ENCODE results near the gene SMIM38. TPM values are rescaled to one million over a fixed set of nuclear protein-coding genes. Genes with fewer than 3 reads are reported as not detected.
A peak's percentile ranks its signal among the peaks of the same experiment; 100 is the strongest.

The SMIM38 gene
- 1.3 TPM for total RNA-seq
- polyA plus RNA-seq = under 1 TPM in 2 of 4 donors, not detected in 2; 0.07 to 0.11 TPM

DNA sequence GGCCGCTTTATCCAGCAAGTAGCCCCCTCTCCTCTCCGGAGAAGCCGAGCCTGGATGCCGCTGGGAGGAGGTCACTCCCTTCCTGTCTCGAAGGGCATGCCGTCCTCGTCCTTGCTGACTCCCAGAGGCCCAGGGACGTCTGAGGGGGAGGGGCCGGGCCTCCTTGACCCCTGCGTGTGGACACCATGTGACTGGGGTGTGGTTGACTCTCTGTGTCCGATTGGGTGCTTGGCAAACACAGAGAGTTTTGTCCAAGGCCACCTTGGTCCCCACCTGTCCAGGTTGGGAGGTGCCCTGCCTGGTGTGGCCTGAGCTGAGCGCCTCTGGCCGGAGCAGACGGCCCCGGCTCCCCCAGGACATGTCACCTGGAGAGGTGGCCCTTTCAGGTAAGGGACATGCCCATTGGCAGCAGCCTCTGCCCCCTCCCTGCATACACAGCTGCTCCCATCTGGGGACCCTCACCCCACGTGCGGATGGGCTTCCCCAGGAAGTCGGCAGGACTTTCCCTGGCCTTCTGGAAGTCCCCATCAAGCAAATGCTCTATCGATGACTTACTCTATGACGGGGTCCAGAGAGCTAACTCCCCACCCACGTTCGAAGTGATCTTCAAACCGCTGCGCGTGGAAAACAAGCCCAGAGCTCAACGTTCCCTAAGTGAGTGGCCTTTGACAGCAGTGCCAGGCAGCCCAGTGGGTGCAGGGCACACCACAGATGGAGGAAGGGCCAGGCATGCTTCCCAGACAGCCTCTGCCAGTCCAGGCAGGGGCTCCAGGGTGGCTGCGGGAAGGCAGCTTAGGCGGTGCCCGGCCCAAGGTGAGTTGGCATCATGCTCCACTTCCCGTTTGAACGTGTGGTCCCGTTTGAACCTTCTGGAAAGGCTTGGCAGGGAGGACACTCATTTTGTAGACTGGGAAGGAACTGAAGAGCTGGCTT, at the start of gene SMIM38:
Gene SMIM38 (plus strand): TSS at position 634 of the 933 bp plus-strand sequence. CDS start 1,912 bp downstream, outside the sequence.
- Histone ChIP-seq H3K27me3 (ENCODE audit: control insufficient read depth, insufficient read depth, low read length) (no peaks in the 10 kb centered on the region), H3K36me3 (ENCODE audit: control insufficient read depth, insufficient read depth, low read length) (no peaks in the 10 kb centered on the region), H3K4me3 (ENCODE audit: low read depth, low read length) (no peak within 1 kb of the TSS), H3K27ac (ENCODE audit: insufficient read depth, low read length, poor library complexity, severe bottlenecking) (no peak within 1 kb of the TSS), H3K4me1 (ENCODE audit: control insufficient read depth, insufficient read depth, low read length, poor library complexity, severe bottlenecking) (peaks cover 18% of the 10 kb centered on the region), H3K9me3 (ENCODE audit: control insufficient read depth in 2 of 2, low read length in 2 of 2) (no peaks in the 10 kb centered on the region)
- DNase-seq (no peak), ATAC-seq (ENCODE audit: low read depth in 2 of 2) (no peak)
- H3K4me3 Mint-ChIP-seq = peak within 1 kb of the TSS in 3 of 4 donors; percentile 33 to 56 (median 43)
- H3K36me3 Mint-ChIP-seq = peaks cover 3% of the 10 kb centered on the region
- no peaks in the 10 kb centered on the region for H3K9me3 Mint-ChIP-seq
- no peaks in the 10 kb centered on the region for H3K27me3 Mint-ChIP-seq
- H3K4me1 Mint-ChIP-seq = peaks cover 0 to 15% (median 2%) of the 10 kb centered on the region in 4 donors
- peak within 1 kb of the TSS in 2 of 3 donors; percentile 35 to 51 for H3K27ac Mint-ChIP-seq

DNA sequence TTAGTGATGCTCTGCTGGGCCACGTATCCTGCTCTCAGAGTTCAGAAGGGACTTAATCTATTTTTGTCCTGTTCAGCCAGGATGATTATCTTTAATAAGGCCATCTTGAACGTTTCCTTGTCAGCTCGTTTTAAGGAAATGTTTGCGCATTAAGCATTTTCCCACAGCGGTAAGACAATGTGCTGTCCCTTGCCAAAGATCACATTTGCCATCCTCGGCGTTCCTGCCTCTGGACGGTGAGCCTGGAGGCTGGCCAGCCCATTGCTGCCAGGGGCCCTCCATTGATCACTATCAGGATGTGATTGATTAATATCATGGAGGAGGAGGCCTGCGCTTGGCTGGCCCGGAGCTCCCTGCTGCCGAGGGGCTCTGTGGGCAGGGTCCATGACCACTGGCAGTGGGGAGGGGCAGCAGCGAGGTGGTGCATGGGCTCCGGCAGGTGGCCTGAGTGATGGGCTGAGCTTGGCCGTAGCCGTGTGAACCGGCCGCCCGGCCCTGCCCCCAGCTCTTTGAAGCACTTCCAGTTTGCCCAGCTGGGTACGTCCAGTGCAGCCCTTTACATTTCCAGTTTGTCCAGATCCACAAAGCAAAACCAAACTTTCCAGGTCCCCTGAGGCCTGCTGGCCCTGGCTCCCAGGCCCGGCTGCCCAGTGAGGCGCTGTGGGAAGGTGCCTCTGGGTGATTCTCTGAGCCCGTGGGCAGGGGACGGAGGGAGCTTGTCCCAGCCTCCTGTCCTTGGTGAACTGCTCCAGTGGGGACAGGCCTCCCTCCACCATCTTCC, 49.5 kb upstream of the SMIM38 start:
- H3K27me3 ChIP-seq (ENCODE audit: control insufficient read depth, insufficient read depth, low read length) = no peaks in the 10 kb centered on the region
- ATAC-seq (ENCODE audit: low read depth in 2 of 2) (no peak), DNase-seq (no peak)
- peaks cover 2 to 4% of the 10 kb centered on the region in 2 experiments for H3K9me3 ChIP-seq (ENCODE audit: control insufficient read depth in 2 of 2, low read length in 2 of 2)
- peaks cover 4% of the 10 kb centered on the region for H3K4me1 ChIP-seq (ENCODE audit: control insufficient read depth, insufficient read depth, low read length, poor library complexity, severe bottlenecking)
- no peaks in the 10 kb centered on the region for H3K36me3 ChIP-seq (ENCODE audit: control insufficient read depth, insufficient read depth, low read length)
- H3K36me3 Mint-ChIP-seq = peaks cover 9% of the 10 kb centered on the region
- H3K4me3 ChIP-seq (ENCODE audit: low read depth, low read length) = no peak overlapping the region
- H3K9me3 Mint-ChIP-seq = peaks cover 0 to 9% (median 2%) of the 10 kb centered on the region in 7 donors
- H3K4me1 Mint-ChIP-seq = peaks cover 0 to 10% (median 4%) of the 10 kb centered on the region in 4 donors
- no peaks in the 10 kb centered on the region for H3K27me3 Mint-ChIP-seq
- H3K4me3 Mint-ChIP-seq = no peak overlapping the region
- H3K27ac ChIP-seq (ENCODE audit: insufficient read depth, low read length, poor library complexity, severe bottlenecking) = no peak overlapping the region
- H3K27ac Mint-ChIP-seq = peak overlapping the region in 1 of 3 donors; percentile 72

- Histone ChIP-seq H3K4me3 (ENCODE audit: low read depth, low read length) (no peak overlapping the region), H3K4me1 (ENCODE audit: control insufficient read depth, insufficient read depth, low read length, poor library complexity, severe bottlenecking) (no peaks in the 10 kb centered on the region), H3K36me3 (ENCODE audit: control insufficient read depth, insufficient read depth, low read length) (no peaks in the 10 kb centered on the region), H3K9me3 (ENCODE audit: control insufficient read depth in 2 of 2, low read length in 2 of 2) (peaks cover 2 to 4% of the 10 kb centered on the region in 2 experiments), H3K27ac (ENCODE audit: insufficient read depth, low read length, poor library complexity, severe bottlenecking) (no peak overlapping the region), H3K27me3 (ENCODE audit: control insufficient read depth, insufficient read depth, low read length) (no peaks in the 10 kb centered on the region)
- H3K9me3 Mint-ChIP-seq = peaks cover 0 to 9% (median 4%) of the 10 kb centered on the region in 7 donors
- ATAC-seq (ENCODE audit: low read depth in 2 of 2) = no peak
- no peak overlapping the region for H3K4me3 Mint-ChIP-seq
- H3K27ac Mint-ChIP-seq = peak overlapping the region in 1 of 3 donors; percentile 72
- H3K4me1 Mint-ChIP-seq = peaks cover 0 to 7% (median 4%) of the 10 kb centered on the region in 4 donors
- DNase-seq = no peak
- peaks cover 9% of the 10 kb centered on the region for H3K36me3 Mint-ChIP-seq
- H3K27me3 Mint-ChIP-seq = no peaks in the 10 kb centered on the region
Observed at GRCh38 chr11:69107413-69107812, 48.3 kb upstream of the SMIM38 start.

DNA sequence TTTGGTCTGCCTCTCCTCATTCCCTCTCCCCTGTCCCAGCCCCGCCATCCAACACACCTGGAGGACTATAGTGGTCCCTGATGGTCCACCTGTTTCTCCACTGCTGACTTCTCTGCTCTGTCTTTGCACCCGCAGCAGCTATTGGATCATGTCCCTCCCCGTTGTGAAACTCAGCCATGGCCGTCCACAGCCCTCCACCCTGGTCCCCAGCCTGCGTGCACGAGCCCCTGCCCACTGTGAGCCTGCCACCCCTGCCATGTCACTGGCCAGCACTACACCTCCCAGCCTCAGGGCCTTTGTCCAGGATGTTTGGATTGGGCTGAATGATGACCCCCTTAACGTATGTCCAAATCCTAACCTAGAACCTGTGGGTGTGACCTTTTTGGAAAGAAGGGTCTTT, 47.7 kb upstream of the SMIM38 start:
- Mint-ChIP-seq H3K27ac (no peak overlapping the region), H3K4me1 (peaks cover 0 to 7% (median 4%) of the 10 kb centered on the region in 4 donors), H3K9me3 (peaks cover 0 to 9% (median 4%) of the 10 kb centered on the region in 7 donors), H3K4me3 (no peak overlapping the region), H3K36me3 (peaks cover 9% of the 10 kb centered on the region), H3K27me3 (no peaks in the 10 kb centered on the region)
- Histone ChIP-seq H3K27ac (ENCODE audit: insufficient read depth, low read length, poor library complexity, severe bottlenecking) (no peak overlapping the region), H3K4me1 (ENCODE audit: control insufficient read depth, insufficient read depth, low read length, poor library complexity, severe bottlenecking) (no peaks in the 10 kb centered on the region), H3K4me3 (ENCODE audit: low read depth, low read length) (no peak overlapping the region), H3K9me3 (ENCODE audit: control insufficient read depth in 2 of 2, low read length in 2 of 2) (peaks cover 2 to 4% of the 10 kb centered on the region in 2 experiments), H3K27me3 (ENCODE audit: control insufficient read depth, insufficient read depth, low read length) (no peaks in the 10 kb centered on the region), H3K36me3 (ENCODE audit: control insufficient read depth, insufficient read depth, low read length) (no peaks in the 10 kb centered on the region)
- ATAC-seq (ENCODE audit: low read depth in 2 of 2) = no peak
- no peak for DNase-seq

GRCh38 chr11:69108559-69108958, 47.2 kb upstream of the SMIM38 start:
- Histone ChIP-seq H3K4me3 (ENCODE audit: low read depth, low read length) (no peak overlapping the region), H3K36me3 (ENCODE audit: control insufficient read depth, insufficient read depth, low read length) (no peaks in the 10 kb centered on the region), H3K4me1 (ENCODE audit: control insufficient read depth, insufficient read depth, low read length, poor library complexity, severe bottlenecking) (no peaks in the 10 kb centered on the region), H3K27ac (ENCODE audit: insufficient read depth, low read length, poor library complexity, severe bottlenecking) (no peak overlapping the region), H3K9me3 (ENCODE audit: control insufficient read depth in 2 of 2, low read length in 2 of 2) (peaks cover 2 to 4% of the 10 kb centered on the region in 2 experiments), H3K27me3 (ENCODE audit: control insufficient read depth, insufficient read depth, low read length) (no peaks in the 10 kb centered on the region)
- DNase-seq (no peak), ATAC-seq (ENCODE audit: low read depth in 2 of 2) (no peak)
- H3K4me3 Mint-ChIP-seq = no peak overlapping the region
- H3K36me3 Mint-ChIP-seq = peaks cover 9% of the 10 kb centered on the region
- peaks cover 0 to 9% (median 4%) of the 10 kb centered on the region in 4 donors for H3K4me1 Mint-ChIP-seq
- H3K9me3 Mint-ChIP-seq = peaks cover 0 to 9% (median 4%) of the 10 kb centered on the region in 7 donors
- H3K27ac Mint-ChIP-seq = no peak overlapping the region
- no peaks in the 10 kb centered on the region for H3K27me3 Mint-ChIP-seq

GRCh38 chr11:69109101-69109500, 46.6 kb upstream of the SMIM38 start:
- H3K36me3 Mint-ChIP-seq = peaks cover 9% of the 10 kb centered on the region
- peaks cover 0 to 9% (median 4%) of the 10 kb centered on the region in 7 donors for H3K9me3 Mint-ChIP-seq
- no peaks in the 10 kb centered on the region for H3K27me3 Mint-ChIP-seq
- no peak for DNase-seq
- H3K27me3 ChIP-seq (ENCODE audit: control insufficient read depth, insufficient read depth, low read length) = no peaks in the 10 kb centered on the region
- H3K4me3 Mint-ChIP-seq = no peak overlapping the region
- H3K36me3 ChIP-seq (ENCODE audit: control insufficient read depth, insufficient read depth, low read length) = no peaks in the 10 kb centered on the region
- peak overlapping the region in 1 of 3 donors; percentile 65 for H3K27ac Mint-ChIP-seq
- no peak overlapping the region for H3K27ac ChIP-seq (ENCODE audit: insufficient read depth, low read length, poor library complexity, severe bottlenecking)
- peaks cover 0 to 9% (median 4%) of the 10 kb centered on the region in 4 donors for H3K4me1 Mint-ChIP-seq
- H3K4me1 ChIP-seq (ENCODE audit: control insufficient read depth, insufficient read depth, low read length, poor library complexity, severe bottlenecking) = no peaks in the 10 kb centered on the region
- ATAC-seq (ENCODE audit: low read depth in 2 of 2) = no peak
- peaks cover 2 to 4% of the 10 kb centered on the region in 2 experiments for H3K9me3 ChIP-seq (ENCODE audit: control insufficient read depth in 2 of 2, low read length in 2 of 2)
- H3K4me3 ChIP-seq (ENCODE audit: low read depth, low read length) = no peak overlapping the region

DNA sequence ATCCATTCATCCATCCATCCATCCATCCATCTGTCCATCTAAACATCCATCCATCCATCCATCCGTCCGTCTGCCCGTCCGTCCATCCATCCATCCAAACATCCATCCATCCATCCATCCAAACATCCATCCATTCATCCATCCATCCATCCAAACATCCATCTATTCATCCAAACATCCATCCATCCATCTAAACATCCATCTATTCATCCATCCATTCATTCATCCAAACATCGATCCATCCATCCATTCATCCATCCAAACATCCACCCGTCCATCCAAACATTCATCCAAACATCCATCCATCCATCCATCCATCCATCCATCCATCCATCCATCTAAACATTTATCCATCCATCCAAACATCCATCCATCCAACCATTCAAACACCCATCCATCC, 45.3 kb upstream of the SMIM38 start:
- peak overlapping the region in 1 of 3 donors; percentile 20 for H3K27ac Mint-ChIP-seq
- DNase-seq = no peak

More for the DNA sequence above, 45.3 kb upstream of the SMIM38 start:
- Mint-ChIP-seq H3K4me1 (peaks cover 0 to 9% (median 4%) of the 10 kb centered on the region in 4 donors), H3K4me3 (no peak overlapping the region), H3K9me3 (peaks cover 0 to 9% (median 4%) of the 10 kb centered on the region in 7 donors), H3K27me3 (no peaks in the 10 kb centered on the region), H3K36me3 (peaks cover 9% of the 10 kb centered on the region)
- H3K27ac ChIP-seq (ENCODE audit: insufficient read depth, low read length, poor library complexity, severe bottlenecking) = no peak overlapping the region
- H3K4me1 ChIP-seq (ENCODE audit: control insufficient read depth, insufficient read depth, low read length, poor library complexity, severe bottlenecking) = no peaks in the 10 kb centered on the region
- no peak for ATAC-seq (ENCODE audit: low read depth in 2 of 2)
- peaks cover 2 to 4% of the 10 kb centered on the region in 2 experiments for H3K9me3 ChIP-seq (ENCODE audit: control insufficient read depth in 2 of 2, low read length in 2 of 2)
- H3K27me3 ChIP-seq (ENCODE audit: control insufficient read depth, insufficient read depth, low read length) = no peaks in the 10 kb centered on the region
- H3K4me3 ChIP-seq (ENCODE audit: low read depth, low read length) = no peak overlapping the region
- H3K36me3 ChIP-seq (ENCODE audit: control insufficient read depth, insufficient read depth, low read length) = no peaks in the 10 kb centered on the region
